Gastrocnemius medialis (tissue), 4 donors: ENCODE data around the gene SERPINB6. TPM values are rescaled to one million over a fixed set of nuclear protein-coding genes. Genes with fewer than 3 reads are reported as not detected.
A peak's percentile ranks its signal among the peaks of the same experiment; 100 is the strongest.
"Not testable (repeated sequence)": the region's sequence is repeated elsewhere in the genome, so short reads cannot be mapped to it uniquely, and the experiment has no call there.

Experiments
- ATAC-seq, 2 donors: fragments of 150-250 bp; one replicate each; pipeline ENCODE4 v1.9.1; 2016
- DNase-seq, 2 donors: peaks; one replicate each; pipeline ENCODE4 v3.0.0-alpha.2; 2019
- H3K27ac ChIP-seq, 4 donors: fragments of 200-600 bp; sonication (generic); 1 replicate in 1 of 4; 2 replicates in 3 of 4; pipeline ENCODE4 v1.5.1; 2016 to 2018; ENCODE audit warnings: mild to moderate bottlenecking in 2 of 4, moderate library complexity in 1 of 4
- H3K27me3 ChIP-seq, 3 donors: fragments of 200-600 bp; sonication (generic) in 2 of 3; 1 replicate in 1 of 3; 2 replicates in 2 of 3; pipeline versions ENCODE4 v1.5.1 to v1.6.0; 2016 to 2019; ENCODE audit warnings: mild to moderate bottlenecking in 1 of 3, moderate library complexity in 1 of 3
- H3K36me3 ChIP-seq, 2 donors: fragments of 200-600 bp; sonication (generic) in 1 of 2; one replicate each; pipeline ENCODE4 v1.5.1; 2017 to 2018
- H3K4me1 ChIP-seq, 2 donors: fragments of 200-600 bp; sonication (generic) in 1 of 2; one replicate each; pipeline ENCODE4 v1.5.1; 2016 to 2017; ENCODE audit warnings: mild to moderate bottlenecking in 2 of 2
- H3K4me3 ChIP-seq, 4 donors: fragments of 200-600 bp; sonication (generic) in 3 of 4; 1 replicate in 1 of 4; 2 replicates in 3 of 4; pipeline ENCODE4 v1.5.1; 2016 to 2019; ENCODE audit warnings: mild to moderate bottlenecking in 2 of 4
- H3K9me3 ChIP-seq, 3 donors: fragments of 200-600 bp; sonication (generic) in 2 of 3; 1 replicate in 1 of 3; 2 replicates in 2 of 3; pipeline ENCODE4 v1.5.1; 2016 to 2019
- CTCF ChIP-seq, 5 experiments: fragments of 450-650 bp in 3 of 5; fragments of 200-600 bp in 2 of 5; sonication (generic) in 2 of 5; IDR thresholded peaks in 4 of 5; conservative IDR thresholded peaks in 1 of 5; 1 replicate in 4 of 5; 2 replicates in 1 of 5; pipeline ENCODE4 v1.5.1; 2016 to 2019; ENCODE audit warnings: antibody characterized with exemption in 5 of 5, mild to moderate bottlenecking in 3 of 5, moderate library complexity in 3 of 5
- POLR2A ChIP-seq, 2 donors: fragments of 450-650 bp; IDR thresholded peaks; one replicate each; pipeline ENCODE4 v1.6.1; 2017; ENCODE audit warnings: antibody characterized with exemption in 2 of 2, mild to moderate bottlenecking in 2 of 2, moderate library complexity in 2 of 2
- in situ Hi-C, 4 donors: fragments of 200-750 bp; cut with MboI; loops; one replicate each; pipeline versions ENCODE4 v1.15.0 to v1.8.0; 2017; ENCODE audit warnings: low sequenced_read_pairs in 4 of 4
- intact Hi-C: fragments of 100-400 bp; cut with DNase I; formaldehyde crosslinking; loops from one replicate; pipeline ENCODE4 v1.15.1; 2023; ENCODE audit warnings: low total_unique reads
- total RNA-seq, 4 donors: library from RNA; depleted of rRNA; stranded (reverse); fragments of >200 nt; gene quantifications; one replicate each; pipeline versions ENCODE4 v1.1.0 to v1.2.3, GENCODE V29; 2016

The SERPINB6 gene
- total RNA-seq, 4 donors from 2014 or later, result 114 to 260 (median 189) TPM

- intact Hi-C loops, result no loop called here
- H3K27me3 ChIP-seq, result no peaks in the 10 kb centered on the region
- peaks cover 15 to 28% of the 10 kb centered on the region in 2 donors for H3K4me1 ChIP-seq
- H3K9me3 ChIP-seq, result no peaks in the 10 kb centered on the region
- ATAC-seq (peak; percentile 29 to 50), DNase-seq (no peak)
- H3K27ac ChIP-seq, result peak overlapping the region in 3 of 4 donors; percentile 21 to 45 (median 30)
- in situ Hi-C loops, result loop anchor here in 1 of 4 donors (25.0 kb wide), 1 partner anchor 286 kb away; the partner anchor contains the start of gene PSMG4
- H3K4me3 ChIP-seq, result no peak overlapping the region
- no peak for TF ChIP-seq POLR2A (IDR thresholded peaks at IDR 0.05)
- no peak for TF ChIP-seq CTCF (IDR thresholded peaks at IDR 0.05 in 4 of 5, conservative IDR thresholded peaks at IDR 0.05 in 1 of 5)
- no peaks in the 10 kb centered on the region for H3K36me3 ChIP-seq
These were observed 5.3 kb upstream of the SERPINB6 start for GRCh38 chr6:2976571-2977085.

DNA sequence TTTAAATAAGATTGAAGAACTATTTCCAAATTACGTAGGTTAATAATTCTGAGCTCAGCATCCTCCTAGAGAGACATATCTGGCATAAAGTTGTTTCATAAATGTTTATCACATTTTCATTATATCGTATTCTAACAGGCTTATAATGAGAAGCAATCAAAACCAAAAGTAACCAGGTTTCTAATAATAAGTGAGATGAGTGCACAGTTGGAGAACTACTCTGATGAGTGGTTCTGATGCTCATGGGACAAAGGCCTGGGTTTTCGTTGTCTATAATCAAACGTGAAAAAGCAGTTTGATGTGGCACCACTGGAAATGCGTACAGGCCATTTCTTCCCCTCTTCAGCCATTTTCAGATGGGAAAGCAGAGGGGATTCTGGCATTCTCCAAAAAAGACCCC is 4.7 kb upstream of the SERPINB6 start:
- Histone ChIP-seq H3K27me3 (no peaks in the 10 kb centered on the region), H3K4me1 (peaks cover 12 to 22% of the 10 kb centered on the region in 2 donors), H3K27ac (peak overlapping the region in 2 of 4 donors; percentile 21 to 45), H3K36me3 (no peaks in the 10 kb centered on the region), H3K9me3 (no peaks in the 10 kb centered on the region), H3K4me3 (no peak overlapping the region)
- DNase-seq (no peak), ATAC-seq (no peak)
- intact Hi-C loops (no loop called here), in situ Hi-C loops (loop anchor here in 1 of 4 donors (25.0 kb wide), 1 partner anchor 286 kb away; the partner anchor contains the start of gene PSMG4)
- no peak for TF ChIP-seq CTCF (IDR thresholded peaks at IDR 0.05 in 4 of 5, conservative IDR thresholded peaks at IDR 0.05 in 1 of 5)
- no peak for TF ChIP-seq POLR2A (IDR thresholded peaks at IDR 0.05)

DNA sequence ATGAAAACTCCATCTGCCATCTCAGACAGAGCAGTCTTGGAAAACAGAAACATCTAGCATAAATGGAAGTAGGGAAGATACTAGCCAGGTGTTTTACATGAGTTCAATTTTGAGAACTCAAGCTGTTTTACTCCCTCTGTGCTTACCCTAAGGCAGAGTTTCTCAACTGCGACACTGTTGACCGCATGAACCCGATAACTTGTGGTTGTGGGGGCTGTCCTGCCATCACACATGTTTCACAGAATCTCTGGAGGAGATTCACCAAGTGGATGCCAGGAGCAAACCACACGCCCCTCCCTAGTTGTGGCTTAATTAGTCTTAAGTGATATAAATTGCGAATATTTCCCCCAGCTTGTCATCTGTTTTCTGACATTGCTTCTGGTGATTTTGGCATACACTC is 2.3 kb upstream of the SERPINB6 start:
- TF ChIP-seq CTCF (IDR thresholded peaks at IDR 0.05 in 4 of 5, conservative IDR thresholded peaks at IDR 0.05 in 1 of 5) (no peak), POLR2A (IDR thresholded peaks at IDR 0.05) (no peak)
- Histone ChIP-seq H3K9me3 (no peaks in the 10 kb centered on the region), H3K4me3 (no peak overlapping the region), H3K27me3 (no peaks in the 10 kb centered on the region), H3K4me1 (peaks cover 14 to 19% of the 10 kb centered on the region in 2 donors), H3K27ac (no peak overlapping the region), H3K36me3 (no peaks in the 10 kb centered on the region)
- DNase-seq, result no peak
- intact Hi-C loops (no loop called here), in situ Hi-C loops (no loop called here)
- no peak for ATAC-seq

GRCh38 chr6:2973180-2973579 is 1.8 kb upstream of the SERPINB6 start:
- Histone ChIP-seq H3K27ac (peak overlapping the region in 1 of 4 donors; percentile 10), H3K4me1 (peaks cover 14 to 17% of the 10 kb centered on the region in 2 donors)
- H3K36me3 ChIP-seq, H3K4me3 ChIP-seq, ATAC-seq, H3K9me3 ChIP-seq, intact Hi-C loops, DNase-seq, in situ Hi-C loops, H3K27me3 ChIP-seq: not testable (repeated sequence)

DNA sequence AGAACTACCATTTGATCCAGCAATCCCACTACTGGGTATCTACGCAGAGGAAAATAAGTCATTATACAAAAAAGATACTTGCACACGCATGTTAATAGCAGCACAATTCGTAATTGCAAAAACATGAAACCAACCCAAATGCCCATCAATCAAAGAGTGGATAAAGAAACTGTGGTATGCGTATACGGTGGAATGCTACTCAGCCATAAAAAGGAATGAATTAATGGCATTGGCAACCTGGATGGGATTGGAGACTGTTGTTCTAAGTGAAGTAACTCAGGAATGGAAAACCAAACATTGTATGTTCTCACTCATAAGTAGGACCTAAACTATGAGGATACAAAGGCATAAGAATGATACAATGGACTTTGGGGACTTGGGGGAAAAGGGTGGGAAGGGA is 1.3 kb upstream of the SERPINB6 start:
- intact Hi-C loops, result not testable (repeated sequence)
- H3K4me1 ChIP-seq, result peaks cover 14 to 16% of the 10 kb centered on the region in 2 donors

GRCh38 chr6:2972219-2972487 is 786 bp upstream of the SERPINB6 start:
- H3K9me3 ChIP-seq, H3K27me3 ChIP-seq, H3K36me3 ChIP-seq, in situ Hi-C loops, intact Hi-C loops, ATAC-seq, DNase-seq: not testable (repeated sequence)
- H3K4me1 ChIP-seq, result peaks cover 14 to 22% of the 10 kb centered on the region in 2 donors
- peak overlapping the region; percentile 79 to 85 (median 82) for H3K4me3 ChIP-seq
- peak overlapping the region; percentile 94 to 100 (median 99) for H3K27ac ChIP-seq

More for the DNA sequence above, 1.3 kb upstream of the SERPINB6 start:
- H3K27me3 ChIP-seq, DNase-seq, H3K36me3 ChIP-seq, H3K4me3 ChIP-seq, H3K9me3 ChIP-seq, in situ Hi-C loops, ATAC-seq: not testable (repeated sequence)
- H3K27ac ChIP-seq, result peak overlapping the region in 3 of 4 donors; percentile 99 to 100 (median 99)
